Measurements from ENCODE around the gene TMEM106C.
A peak's percentile ranks its signal among the peaks of the same experiment; 100 is the strongest.

The TMEM106C gene, protein sequence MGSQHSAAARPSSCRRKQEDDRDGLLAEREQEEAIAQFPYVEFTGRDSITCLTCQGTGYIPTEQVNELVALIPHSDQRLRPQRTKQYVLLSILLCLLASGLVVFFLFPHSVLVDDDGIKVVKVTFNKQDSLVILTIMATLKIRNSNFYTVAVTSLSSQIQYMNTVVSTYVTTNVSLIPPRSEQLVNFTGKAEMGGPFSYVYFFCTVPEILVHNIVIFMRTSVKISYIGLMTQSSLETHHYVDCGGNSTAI

DNA sequence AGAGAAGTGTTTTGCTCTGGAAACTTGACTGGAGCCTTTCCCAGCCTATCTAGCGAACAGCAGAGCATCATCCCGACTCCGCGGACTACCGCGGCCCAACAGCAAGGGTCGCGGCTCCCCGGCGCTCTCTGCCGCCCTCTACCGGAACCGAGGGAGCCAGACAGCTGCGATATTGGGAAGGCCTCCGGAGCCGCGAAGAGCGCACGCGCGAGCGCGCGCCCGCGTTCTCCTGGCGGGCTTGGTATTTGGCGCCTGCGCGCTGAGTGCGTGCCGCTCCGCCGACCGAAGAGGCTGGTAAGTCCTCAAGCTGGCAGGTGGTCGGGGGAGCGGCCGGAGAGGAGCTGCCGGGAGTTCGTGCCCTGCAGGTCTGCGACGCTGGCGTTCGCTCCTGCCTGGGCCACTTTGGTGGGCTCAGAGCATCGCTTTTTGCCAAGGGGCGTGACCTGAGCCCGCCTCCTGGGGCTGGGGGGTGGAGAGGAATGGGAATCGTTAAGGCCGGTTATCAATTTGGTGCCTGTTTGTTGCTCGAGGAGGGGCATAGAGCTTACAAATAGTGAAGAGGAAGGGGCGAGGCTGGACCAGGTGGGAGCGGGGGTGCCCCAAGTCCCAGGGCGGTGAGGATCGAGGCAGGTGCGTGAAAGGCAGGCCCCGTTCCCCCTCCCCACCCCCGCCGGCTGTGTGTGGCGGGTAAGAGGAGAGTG lies at the start of gene TMEM106C:
TSS of gene TMEM106C (plus strand) at position 257 of the 701 bp plus-strand sequence. CDS start 641 bp downstream, outside the sequence.
- peak; percentile 89 to 92 for DNase-seq (ENCODE audit: low read depth in 2 of 2)
- H3K4me3 ChIP-seq (replicated peaks in 1 of 2; ENCODE audit: low read depth in 2 of 2, low read length in 2 of 2) = peak within 1 kb of the TSS; percentile 86 to 93
- TF ChIP-seq, protein P1, sequence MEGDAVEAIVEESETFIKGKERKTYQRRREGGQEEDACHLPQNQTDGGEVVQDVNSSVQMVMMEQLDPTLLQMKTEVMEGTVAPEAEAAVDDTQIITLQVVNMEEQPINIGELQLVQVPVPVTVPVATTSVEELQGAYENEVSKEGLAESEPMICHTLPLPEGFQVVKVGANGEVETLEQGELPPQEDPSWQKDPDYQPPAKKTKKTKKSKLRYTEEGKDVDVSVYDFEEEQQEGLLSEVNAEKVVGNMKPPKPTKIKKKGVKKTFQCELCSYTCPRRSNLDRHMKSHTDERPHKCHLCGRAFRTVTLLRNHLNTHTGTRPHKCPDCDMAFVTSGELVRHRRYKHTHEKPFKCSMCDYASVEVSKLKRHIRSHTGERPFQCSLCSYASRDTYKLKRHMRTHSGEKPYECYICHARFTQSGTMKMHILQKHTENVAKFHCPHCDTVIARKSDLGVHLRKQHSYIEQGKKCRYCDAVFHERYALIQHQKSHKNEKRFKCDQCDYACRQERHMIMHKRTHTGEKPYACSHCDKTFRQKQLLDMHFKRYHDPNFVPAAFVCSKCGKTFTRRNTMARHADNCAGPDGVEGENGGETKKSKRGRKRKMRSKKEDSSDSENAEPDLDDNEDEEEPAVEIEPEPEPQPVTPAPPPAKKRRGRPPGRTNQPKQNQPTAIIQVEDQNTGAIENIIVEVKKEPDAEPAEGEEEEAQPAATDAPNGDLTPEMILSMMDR (IDR thresholded peaks at IDR 0.05; ENCODE audit: low read depth, low read length) = peak; percentile 99

DNA sequence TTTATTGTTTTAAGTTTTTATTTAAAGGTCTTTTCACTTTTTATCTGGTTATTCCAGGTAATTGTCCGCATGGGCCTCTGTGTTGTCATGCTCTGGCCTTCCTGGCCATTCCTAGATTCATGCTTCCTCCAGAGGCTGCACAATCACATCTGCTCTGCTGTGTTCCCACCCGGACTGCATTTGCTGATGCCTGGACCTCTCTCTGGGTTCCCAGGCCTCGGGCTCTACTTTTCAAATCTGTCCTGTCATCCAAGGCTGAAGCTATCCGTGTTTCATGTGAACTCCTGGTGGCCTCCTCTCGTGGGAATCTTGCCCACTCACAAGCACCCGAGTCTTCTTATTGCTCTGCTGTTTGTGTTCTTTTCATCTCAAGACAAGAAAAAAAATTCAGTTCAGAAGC lies 42.5 kb upstream of the TMEM106C start:
- H3K4me3 ChIP-seq (replicated peaks in 1 of 2; ENCODE audit: low read depth in 2 of 2, low read length in 2 of 2) = no peak overlapping the region
- TF ChIP-seq, protein P1 (IDR thresholded peaks at IDR 0.05; ENCODE audit: low read depth, low read length) = no peak

DNA sequence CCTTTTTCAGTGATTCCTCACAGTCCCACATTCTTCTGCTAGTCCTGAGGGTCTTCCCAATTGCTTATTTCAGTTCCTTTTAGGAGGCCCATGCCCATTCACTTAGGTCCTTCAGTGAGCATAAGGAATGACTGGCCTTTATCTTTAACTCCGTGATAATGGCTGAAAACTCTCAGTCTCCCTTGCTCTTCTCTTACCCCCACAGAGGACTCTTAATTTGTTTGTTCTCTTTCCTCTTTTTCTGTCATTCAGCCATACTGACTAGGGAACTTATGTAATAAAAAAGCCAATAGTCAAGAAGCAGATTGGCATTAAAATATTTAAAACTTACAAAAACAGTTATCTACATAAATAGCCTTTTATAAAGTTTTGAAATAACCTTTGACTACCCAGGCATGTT lies 41.5 kb upstream of the TMEM106C start:
- no peak for DNase-seq (ENCODE audit: low read depth in 2 of 2)
- no peak overlapping the region for H3K4me3 ChIP-seq (replicated peaks in 1 of 2; ENCODE audit: low read depth in 2 of 2, low read length in 2 of 2)
- TF ChIP-seq, protein P1 (IDR thresholded peaks at IDR 0.05; ENCODE audit: low read depth, low read length) = no peak

More for the DNA sequence above, 42.5 kb upstream of the TMEM106C start:
- no peak for DNase-seq (ENCODE audit: low read depth in 2 of 2)

DNA sequence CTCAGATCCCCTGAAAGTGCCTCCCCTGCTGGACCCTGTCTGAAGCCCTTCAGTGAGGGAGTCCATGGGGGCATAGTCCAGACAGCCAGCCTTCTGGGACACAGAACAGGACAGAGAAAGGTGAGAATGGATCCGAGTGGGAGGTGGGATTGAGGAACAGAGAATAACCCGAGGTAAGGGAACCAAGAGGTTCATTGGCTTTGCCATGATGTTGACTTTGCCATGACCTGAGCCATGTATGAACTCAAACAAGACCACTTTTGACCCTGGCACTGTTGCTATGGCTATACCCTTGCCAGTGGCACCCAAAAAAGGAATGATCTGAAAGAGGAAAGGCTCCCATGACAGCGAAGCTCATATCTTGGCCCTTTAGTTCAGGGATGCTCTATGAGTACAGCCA lies 36.0 kb upstream of the TMEM106C start:
- no peak for DNase-seq (ENCODE audit: low read depth in 2 of 2)
- no peak overlapping the region for H3K4me3 ChIP-seq (replicated peaks in 1 of 2; ENCODE audit: low read depth in 2 of 2, low read length in 2 of 2)
- TF ChIP-seq, protein P1 (IDR thresholded peaks at IDR 0.05; ENCODE audit: low read depth, low read length) = no peak

DNA sequence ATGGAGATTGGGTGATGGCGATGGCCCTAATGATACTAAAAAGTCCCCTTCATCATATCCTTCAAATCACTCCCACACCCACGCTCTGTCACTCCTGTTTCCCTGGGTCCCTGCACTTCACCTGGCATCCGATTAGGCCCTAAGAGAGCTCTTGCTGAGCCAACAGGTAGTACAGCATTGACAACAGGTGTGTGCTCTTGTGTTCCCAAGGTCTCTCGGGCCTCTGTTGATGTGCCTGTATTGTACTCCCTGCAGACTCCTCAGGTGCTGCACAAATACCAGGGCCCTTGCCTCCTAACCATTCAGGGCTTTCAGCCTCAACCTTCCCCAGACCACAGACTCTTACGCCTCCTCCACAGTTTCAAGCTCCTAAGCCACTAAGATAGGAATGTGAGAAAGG lies 32.8 kb upstream of the TMEM106C start:
- TF ChIP-seq, protein P1 (IDR thresholded peaks at IDR 0.05; ENCODE audit: low read depth, low read length) = no peak
- no peak overlapping the region for H3K4me3 ChIP-seq (replicated peaks in 1 of 2; ENCODE audit: low read depth in 2 of 2, low read length in 2 of 2)
- DNase-seq (ENCODE audit: low read depth in 2 of 2) = no peak

DNA sequence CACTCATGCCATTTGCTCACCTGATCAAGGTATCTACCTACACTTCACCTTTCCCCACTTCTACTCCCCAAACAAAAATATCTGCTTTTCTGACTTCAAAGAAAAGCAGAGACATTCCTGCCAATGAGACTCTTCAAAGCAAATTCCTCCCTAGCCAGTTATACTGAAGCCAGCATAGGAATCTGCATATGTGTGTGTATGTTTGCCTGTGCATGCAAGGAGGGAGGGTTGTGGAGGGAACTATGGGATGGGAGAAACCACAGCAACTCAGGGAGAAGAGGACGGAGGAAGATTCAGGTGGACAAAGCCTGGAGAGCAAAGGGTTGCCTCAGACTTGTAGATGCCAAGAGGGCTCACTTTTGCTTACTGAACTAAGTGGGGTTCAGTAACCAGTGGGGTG lies 32.2 kb upstream of the TMEM106C start:
- no peak overlapping the region for H3K4me3 ChIP-seq (replicated peaks in 1 of 2; ENCODE audit: low read depth in 2 of 2, low read length in 2 of 2)
- DNase-seq (ENCODE audit: low read depth in 2 of 2) = no peak
- TF ChIP-seq, protein P1 (IDR thresholded peaks at IDR 0.05; ENCODE audit: low read depth, low read length) = no peak

All from cardiac fibroblast (primary cell).